NB4 (cell line): ENCODE data around the gene FNIP2.

Experiments used
- DNase-seq: peaks from one replicate; pipeline ENCODE4 v3.0.0; 2010; ENCODE audit warnings: low read depth
- H3K4me3 ChIP-seq: one replicate; pipeline ENCODE4 v1.5.1; 2011; ENCODE audit warnings: mild to moderate bottlenecking, low read depth, low read length, moderate library complexity
- MAX ChIP-seq: IDR thresholded peaks from 2 replicates; pipeline ENCODE4 v1.6.1; 2011; ENCODE audit warnings: low read depth, low read length
- MYC ChIP-seq: IDR thresholded peaks from 2 replicates; pipeline ENCODE4 v1.6.1; 2011; ENCODE audit warnings: low read depth, low read length
- POLR2A ChIP-seq: IDR thresholded peaks from 2 replicates; pipeline ENCODE4 v1.6.1; 2011; ENCODE audit warnings: mild to moderate bottlenecking; ENCODE audit not compliant: insufficient read length; ENCODE audit errors: extremely low read depth
- TF ChIP-seq, protein P1 (sequence below): IDR thresholded peaks from one replicate; pipeline ENCODE4 v1.5.1; 2012; ENCODE audit warnings: low read depth, low read length

Gene FNIP2

GRCh38 chr4:158847535-158847934 is 78.7 kb downstream of the FNIP2 start:
- DNase-seq, result no peak
- H3K4me3 ChIP-seq, result no peak overlapping the region
- TF ChIP-seq, protein P1, sequence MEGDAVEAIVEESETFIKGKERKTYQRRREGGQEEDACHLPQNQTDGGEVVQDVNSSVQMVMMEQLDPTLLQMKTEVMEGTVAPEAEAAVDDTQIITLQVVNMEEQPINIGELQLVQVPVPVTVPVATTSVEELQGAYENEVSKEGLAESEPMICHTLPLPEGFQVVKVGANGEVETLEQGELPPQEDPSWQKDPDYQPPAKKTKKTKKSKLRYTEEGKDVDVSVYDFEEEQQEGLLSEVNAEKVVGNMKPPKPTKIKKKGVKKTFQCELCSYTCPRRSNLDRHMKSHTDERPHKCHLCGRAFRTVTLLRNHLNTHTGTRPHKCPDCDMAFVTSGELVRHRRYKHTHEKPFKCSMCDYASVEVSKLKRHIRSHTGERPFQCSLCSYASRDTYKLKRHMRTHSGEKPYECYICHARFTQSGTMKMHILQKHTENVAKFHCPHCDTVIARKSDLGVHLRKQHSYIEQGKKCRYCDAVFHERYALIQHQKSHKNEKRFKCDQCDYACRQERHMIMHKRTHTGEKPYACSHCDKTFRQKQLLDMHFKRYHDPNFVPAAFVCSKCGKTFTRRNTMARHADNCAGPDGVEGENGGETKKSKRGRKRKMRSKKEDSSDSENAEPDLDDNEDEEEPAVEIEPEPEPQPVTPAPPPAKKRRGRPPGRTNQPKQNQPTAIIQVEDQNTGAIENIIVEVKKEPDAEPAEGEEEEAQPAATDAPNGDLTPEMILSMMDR, result no peak
- TF ChIP-seq MYC (no peak), MAX (no peak), POLR2A (no peak)

DNA sequence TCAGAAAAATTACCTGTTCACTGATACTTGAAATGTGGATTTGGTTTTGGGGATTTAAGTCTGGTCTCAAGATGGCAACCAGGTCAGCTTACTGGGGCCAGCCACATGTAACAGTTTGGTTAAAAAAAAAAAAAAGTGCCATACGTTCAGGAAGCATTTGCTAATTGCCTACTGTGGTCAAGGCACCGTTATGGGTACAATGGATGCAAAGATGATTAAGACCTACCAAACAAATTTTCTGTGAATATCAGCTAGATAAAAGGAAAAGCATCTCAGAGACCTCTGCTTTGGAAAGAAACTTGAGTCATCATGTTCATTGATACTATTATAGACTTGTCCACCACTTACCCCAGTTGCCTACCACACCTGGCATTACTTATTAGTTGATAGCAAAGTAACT is 80.9 kb downstream of the FNIP2 start:
- DNase-seq, result no peak
- H3K4me3 ChIP-seq, result no peak overlapping the region
- TF ChIP-seq, protein P1, result no peak
- no peak for TF ChIP-seq POLR2A
- TF ChIP-seq MYC, result no peak
- TF ChIP-seq MAX, result no peak

DNA sequence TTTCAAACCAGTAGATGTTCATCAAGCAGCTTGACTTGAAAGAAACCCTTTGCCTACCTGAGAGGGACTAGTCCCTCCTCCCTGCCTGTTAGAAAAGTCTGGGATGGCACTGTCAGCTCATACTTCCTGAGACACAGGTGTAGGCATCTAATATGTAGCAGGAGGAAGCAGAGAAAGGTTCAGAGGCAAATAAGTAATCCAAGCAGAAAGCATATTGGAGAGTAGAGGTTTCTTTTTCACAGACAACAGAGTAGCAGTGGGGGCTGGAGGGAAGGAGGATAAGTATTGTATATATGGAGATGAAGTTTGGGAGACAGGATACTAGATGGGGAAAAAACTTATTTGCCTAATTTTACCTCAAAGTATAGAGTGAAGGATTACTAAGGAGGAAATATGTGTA is 81.5 kb downstream of the FNIP2 start:
- H3K4me3 ChIP-seq, result no peak overlapping the region
- DNase-seq, result no peak
- TF ChIP-seq, protein P1, result no peak
- no peak for TF ChIP-seq MYC

DNA sequence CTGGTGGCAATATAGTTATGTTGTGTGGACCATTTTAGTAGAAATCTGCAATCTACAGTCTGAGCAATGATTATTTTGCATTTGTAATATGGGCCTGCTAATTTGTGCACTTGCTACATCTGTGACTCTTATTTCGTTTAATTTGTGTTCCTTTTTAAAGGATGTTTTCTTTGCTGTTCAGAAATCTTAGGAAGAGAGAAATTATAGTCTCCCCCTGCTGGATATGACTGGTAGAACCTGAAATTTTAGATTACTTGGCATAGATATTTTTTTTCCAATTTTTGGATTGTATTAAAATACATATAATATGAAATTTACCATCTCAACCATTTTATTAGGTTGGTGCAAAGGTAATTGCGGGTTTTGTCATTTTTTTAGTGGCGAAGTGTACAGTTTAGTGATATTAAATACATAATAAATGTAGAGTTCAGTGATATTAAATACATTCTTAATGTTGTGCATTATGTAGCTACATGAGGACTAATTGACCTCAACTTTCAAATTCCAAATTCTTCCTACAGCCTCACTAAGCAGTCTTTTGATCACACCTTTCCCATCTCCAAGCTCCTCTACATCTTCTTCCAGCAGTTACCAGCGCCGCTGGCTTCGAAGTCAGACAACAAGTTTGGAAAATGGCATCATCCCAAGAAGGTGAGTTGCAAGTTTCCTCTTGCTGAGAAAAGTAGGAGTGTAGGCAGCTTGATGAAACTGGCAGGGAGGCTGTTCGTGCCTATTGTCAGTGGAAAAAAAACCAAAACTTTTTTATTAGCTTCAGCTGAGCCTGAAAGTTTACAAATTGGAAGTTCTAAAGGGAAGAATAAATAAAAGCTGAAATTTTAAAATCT is 82.2 kb downstream of the FNIP2 start:
- TF ChIP-seq MYC, result no peak
- TF ChIP-seq, protein P1, result peak; percentile 20
- DNase-seq, result peak; percentile 24
- no peak overlapping the region for H3K4me3 ChIP-seq

- TF ChIP-seq MYC (no peak), POLR2A (no peak), MAX (no peak)
- TF ChIP-seq, protein P1, result no peak
- no peak overlapping the region for H3K4me3 ChIP-seq
- no peak for DNase-seq
Observed at GRCh38 chr4:158854236-158854635, 85.4 kb downstream of the FNIP2 start.

- no peak for TF ChIP-seq MAX
- TF ChIP-seq, protein P1, result peak; percentile 19
- H3K4me3 ChIP-seq, result no peak overlapping the region
- DNase-seq, result peak; percentile 45
Observed at GRCh38 chr4:158856852-158857251, 88.0 kb downstream of the FNIP2 start.
